G401 (cell line): ENCODE measurements around the gene MXD1. TPM values are rescaled to one million over a fixed set of nuclear protein-coding genes. Genes with fewer than 3 reads are reported as not detected.

Source experiments
- DNase-seq: peaks from one replicate; pipeline ENCODE4 v3.0.0-alpha.2; 2015; ENCODE audit warnings: low spot score
- in situ Hi-C: cut with HindIII; loops from 2 replicates; pipeline ENCODE4 v1.10.0; 2016; ENCODE audit warnings: low sequenced_read_pairs, mixed read lengths
- total RNA-seq: library from RNA; depleted of rRNA; stranded (reverse); fragments of >200 nt; shearing (Covaris generic); gene quantifications from 2 replicates; pipeline ENCODE4 v1.2.3, GENCODE V29; 2014

Gene MXD1
- total RNA-seq, 1 experiment from 2014 or later: 5.2 TPM

DNA sequence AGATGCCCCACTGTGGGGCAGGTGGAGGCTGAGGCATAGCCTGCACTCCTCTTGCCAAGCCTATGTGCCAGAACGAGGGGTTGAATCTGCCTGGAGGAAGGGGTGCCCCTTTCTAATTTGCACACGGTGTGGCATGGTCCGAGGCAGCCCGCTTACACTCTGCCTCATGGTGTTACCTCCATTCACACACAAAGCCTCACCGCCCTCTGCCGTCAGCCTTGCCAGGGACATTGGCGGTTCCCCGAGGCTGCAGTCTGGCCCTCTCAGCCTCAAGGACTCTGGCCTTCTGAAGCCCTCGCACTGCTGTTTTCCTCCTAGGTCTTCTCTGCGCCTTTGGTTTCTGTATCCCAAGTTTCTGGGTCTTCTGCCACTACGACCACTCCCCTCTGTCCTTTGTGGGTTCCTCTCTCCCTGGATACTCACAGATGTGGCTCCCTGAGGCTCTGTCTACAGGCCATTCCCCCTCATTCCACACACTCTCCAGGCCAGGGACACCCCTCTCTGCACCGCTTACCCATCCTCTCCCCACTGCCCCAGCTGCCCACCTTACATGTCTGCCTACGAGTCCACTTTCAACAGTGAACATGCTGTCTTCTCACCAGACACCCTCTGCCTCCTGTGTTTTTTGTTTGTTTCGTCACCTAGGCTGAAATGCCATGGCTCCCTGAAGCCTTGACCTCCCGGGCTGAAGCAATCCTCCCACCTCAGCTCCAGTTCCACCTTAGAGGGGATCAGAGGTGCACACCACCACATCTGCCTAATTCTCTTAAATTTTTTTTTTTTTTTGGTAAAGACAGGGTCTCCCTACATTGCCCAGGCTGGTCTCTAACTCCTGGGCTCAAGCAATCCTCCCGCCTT lies 54.4 kb downstream of the MXD1 start:
- DNase-seq: no peak
- in situ Hi-C loops: no loop called here

DNA sequence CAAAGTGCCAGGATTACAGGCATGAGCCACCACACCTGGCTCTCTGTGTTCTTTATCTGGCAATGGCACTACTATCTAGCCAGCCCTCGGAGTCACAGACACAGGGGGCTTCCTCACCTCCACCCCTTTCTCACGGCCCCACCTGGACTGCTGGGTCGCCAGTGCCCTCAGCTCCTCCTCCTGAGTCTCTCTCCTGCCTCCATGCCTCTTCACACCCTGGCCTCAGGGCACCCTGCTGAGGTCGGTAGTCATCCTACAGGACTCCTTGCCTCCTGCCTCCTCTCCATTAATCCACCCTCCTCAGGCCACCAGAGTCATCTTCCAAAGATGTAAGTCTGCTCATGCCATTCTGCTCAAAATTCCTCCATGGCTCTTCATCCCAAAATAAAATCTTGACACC lies 55.1 kb downstream of the MXD1 start:
- in situ Hi-C loops: no loop called here
- no peak for DNase-seq

DNA sequence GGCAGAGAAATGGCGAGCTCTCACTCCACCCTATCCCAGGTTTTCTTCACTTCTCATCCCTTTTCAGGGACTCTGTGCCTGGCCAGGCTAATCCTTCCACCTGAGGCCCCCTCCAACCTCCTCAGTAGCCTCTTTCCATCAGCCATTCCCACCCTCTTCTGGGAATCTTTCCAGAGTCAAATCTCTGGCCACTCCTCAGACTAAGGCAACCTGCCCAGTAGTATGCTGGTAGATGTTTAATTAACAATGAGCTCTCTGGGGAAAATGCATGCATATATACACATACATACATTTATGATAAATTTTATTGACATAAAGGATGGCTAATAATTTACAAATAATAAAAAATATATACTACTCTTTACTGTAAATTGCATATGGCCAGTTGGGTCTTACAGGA lies 57.9 kb downstream of the MXD1 start:
- no peak for DNase-seq
- in situ Hi-C loops: no loop called here

DNA sequence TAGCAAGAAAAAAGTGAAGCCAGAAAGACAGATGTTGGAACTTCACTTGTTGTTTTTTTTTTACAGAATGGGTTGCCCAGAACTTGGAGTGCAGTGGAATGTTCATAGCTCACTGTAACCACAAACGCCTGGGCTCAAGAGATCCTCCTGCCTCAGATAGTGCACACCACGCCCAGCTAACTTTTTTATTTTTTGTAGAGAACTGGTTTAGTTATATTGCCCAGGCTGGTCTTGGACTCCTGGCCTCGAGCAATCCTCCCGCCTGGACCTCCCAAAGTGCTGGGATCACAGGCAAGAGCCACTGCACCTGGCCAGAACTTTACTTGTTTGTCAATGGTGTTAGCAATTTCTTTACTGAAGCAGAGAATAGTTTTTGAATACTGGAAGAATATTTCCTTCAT lies 58.4 kb downstream of the MXD1 start:
- in situ Hi-C loops: no loop called here
- no peak for DNase-seq

DNA sequence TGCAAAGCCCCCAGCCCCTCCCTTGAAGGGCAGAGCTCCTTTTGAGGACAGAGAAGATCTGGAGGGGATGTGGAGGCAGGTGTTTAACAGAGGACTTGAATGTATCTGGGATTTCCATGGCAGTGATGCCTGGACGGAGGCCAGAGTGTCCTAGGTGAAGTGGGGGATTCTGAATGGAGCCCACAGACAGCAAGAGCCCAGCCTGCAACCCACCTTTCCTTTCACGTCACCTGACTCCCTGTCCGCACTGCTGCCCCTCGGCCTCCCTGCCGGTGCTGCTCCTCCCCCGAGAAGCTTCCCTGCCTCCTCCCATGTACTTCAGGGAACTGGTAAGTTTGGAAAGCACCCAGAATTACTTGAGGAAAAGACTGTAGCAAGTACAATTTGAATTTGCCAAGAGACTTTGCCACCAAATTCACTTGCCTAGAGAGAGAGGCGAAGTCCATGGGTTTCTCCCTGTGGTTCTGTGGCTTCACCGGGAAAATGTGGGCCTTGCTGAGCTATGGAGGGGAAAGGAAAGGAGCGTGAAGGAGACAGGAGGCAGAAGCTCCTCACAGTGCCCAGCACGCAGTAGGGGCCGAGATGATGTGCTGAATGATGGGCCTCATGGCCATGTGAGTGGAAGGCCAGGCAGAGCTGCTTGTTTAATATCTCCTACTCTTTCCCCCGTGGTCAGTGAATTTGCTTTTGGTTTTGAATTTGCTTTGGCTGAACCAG lies 60.4 kb downstream of the MXD1 start:
- in situ Hi-C loops: no loop called here
- DNase-seq: no peak

DNA sequence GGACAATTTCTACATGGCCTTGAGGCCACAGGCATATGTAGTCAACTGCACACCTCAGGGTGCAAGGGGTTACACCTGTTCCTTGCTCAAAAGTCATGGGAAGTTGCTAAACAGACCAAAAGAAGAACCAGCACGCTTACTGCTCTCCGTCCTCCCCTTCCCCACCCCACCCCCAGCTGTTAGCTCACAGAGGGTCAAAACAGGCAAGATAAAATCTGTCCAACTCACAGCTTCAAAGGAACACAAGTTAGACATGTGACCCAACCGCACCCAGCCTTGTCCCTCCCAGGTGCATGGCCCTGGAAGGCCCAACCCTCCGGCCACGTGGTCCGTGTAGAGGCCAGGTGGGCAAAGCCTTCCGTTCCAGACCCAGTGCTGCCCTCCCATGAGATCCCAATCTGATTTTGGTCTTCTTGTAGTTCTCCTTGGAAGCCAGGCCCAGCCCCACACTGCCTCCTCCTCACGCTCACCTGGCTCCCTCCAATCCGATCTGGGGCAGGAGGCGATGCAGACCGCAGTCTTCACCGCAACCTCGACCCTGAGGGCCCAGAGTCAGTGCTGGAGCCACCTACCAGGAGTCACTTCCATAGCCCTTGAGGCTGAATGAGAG lies 61.0 kb downstream of the MXD1 start:
- no peak for DNase-seq
- in situ Hi-C loops: no loop called here

DNA sequence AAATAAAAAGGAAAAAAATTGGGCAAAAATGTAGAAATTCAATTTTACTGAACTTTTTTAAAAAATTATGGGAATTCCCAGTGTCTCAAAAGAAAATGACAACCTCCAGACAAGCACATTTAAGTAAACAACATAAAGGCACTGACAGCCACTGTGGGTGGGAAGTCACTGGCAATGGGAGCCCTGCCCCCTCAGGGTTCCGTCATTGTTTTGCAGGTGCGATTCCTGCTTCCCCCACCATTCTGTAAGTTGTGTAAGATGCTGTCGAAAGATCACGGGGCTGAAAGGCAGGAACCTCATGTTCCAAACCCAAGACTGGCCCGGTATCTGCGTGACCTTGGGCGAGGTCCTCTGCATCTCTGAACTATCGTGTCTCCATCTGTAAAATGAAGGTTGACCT lies 62.3 kb downstream of the MXD1 start:
- in situ Hi-C loops: no loop called here
- DNase-seq: no peak

DNA sequence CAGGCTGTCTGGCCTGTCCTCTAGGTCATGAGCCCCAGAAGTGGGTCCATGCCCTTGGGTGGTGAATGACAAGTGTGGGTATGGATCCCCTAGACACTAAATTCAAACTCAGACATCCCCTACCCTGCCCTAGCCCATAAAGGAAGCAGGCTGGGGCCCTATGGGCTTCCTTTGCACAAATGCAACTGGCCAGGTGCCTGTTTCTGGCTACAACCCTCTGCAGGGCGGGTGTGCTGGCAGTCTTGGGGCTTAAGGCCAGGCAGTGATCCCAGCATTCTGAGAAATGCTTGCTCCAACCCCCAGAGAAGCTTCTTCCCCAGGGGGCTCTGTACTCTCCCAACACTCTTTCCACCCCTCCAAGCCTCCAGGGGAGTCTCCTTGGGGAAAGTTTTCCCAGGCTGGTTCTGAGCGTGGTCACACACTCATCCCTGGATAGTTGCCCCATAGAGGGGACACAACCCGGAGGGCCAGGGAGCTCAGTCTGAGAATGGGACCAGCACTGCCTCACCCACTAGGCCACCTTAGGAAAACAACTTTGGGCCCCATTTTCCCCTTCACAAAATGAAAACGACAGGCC lies 63.1 kb downstream of the MXD1 start:
- in situ Hi-C loops: no loop called here
- DNase-seq: no peak

DNA sequence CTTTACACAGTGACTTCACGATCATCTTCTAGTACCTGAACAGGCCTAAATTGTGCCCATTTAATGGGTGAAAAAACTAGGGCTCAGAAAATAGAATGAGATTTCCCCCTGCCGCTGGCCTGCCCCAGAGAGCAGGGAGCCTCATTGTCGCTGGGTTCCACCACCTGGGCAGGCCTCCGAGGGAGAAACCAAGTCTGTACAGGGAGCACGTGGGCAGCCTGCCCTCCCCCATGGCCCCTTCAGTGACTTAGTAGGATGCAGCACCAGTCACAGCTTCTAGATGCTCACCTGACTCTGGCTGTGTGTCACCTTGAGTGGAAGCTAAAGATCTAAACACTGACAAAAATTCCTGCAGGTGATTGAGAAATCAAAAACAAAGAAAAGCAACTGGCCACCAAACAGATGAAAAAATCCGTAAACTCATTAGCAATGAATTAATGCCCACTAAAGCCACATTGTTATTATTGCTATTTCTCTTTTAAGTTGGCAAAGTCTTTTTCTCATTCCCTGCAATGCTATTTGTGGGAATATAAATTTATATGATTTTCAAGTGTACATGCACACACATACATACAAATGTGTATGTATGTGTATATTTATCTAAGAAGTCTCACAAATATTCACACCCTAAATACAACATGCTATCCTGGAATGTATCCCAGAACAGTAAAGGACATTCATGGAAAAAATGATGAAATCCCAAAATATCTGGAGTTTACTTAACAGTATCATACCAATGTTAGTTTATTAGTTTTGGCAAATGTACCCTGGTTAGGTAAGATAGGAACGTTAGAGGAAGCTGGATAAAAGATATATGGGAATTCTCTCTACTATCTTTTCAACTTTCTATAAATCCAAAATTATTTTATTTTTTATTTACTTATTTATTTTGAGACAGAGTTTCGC lies 65.2 kb downstream of the MXD1 start:
- DNase-seq: no peak
- in situ Hi-C loops: no loop called here

DNA sequence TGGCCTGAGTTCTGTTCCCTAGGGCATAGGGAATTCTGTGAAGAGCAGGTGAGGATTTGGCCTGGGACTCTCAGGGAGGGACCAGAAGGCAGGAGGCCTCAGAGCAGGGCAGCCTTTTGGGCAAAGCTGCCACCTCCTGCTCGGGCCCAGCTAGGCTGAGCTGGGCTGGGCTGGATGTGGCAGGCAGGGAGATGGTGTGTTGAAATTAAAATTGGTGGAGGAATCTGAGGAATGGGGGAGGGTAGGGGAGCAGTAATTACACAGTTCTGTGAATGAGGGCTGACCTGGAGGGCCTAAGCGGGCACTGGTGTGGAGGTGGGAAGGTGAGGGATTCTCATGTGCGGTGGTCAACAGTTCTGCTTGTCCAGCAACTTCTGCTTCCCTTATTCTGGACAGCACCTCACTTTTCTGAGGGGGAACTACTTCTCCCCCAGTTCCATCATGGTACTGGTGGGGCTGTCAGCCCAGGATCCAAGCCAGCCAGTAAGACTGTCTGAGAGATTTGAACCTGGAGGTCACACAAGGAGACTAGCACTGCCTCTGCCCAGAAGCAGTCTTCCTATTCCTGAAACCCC lies 68.6 kb downstream of the MXD1 start:
- in situ Hi-C loops: no loop called here
- no peak for DNase-seq

DNA sequence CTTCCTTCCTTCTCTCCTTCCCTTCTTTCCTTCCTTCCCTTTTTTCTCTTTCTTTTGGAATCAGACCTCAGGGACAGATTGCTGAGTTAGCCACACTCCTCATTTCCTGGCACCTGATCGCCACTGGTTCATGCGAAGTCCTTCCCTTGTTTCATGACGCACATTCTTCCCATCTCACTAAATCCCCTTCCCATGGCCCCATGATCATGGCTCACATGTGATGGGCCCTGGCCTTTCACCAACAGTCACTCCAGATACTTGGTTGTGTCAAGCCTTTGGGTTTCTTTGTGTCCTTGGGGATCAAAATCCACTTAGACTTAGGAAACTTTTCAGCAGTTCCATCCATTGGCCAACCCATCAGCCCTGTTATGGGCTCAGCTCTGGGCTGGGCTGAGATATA lies 70.3 kb downstream of the MXD1 start:
- DNase-seq: no peak
- in situ Hi-C loops: no loop called here

DNA sequence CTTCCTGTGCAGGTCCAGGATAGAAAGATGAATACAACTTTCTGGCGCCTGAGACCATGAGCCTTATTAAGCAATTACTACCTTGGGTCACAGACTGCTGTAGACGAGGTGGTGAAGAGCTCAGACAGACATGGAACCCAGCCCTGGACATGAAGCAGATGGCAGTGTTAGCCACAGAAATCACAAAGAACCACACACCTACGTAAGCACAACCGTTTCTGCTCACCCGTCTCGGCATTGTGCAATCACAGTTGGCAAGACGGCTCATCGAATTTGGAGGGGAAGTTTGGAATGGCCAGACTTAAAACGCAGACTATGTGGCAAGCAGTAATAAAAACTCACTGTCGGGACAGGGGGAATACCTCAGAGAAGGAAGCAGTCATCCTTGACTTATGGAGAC lies 70.8 kb downstream of the MXD1 start:
- DNase-seq: no peak
- in situ Hi-C loops: no loop called here

DNA sequence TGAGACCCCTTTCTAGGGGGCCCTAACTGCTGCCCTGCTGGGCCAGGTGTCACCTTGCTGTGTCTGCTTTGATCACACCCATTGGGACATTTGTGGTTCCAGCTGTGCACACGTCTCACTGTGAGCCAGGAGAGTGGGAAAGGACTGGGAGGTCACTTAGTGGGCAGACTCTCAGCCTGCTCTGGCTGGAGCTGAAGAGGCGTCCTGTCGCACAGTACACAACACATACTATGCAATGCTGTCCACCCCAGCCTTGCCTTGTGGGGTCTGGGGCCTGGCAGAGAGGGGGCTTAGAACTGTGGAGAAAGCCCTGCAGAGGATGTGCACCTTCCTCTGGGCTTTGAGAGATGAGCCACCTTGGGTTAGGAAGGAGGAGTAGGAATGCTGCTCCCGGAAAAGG lies 71.8 kb downstream of the MXD1 start:
- in situ Hi-C loops: no loop called here
- DNase-seq: no peak

DNA sequence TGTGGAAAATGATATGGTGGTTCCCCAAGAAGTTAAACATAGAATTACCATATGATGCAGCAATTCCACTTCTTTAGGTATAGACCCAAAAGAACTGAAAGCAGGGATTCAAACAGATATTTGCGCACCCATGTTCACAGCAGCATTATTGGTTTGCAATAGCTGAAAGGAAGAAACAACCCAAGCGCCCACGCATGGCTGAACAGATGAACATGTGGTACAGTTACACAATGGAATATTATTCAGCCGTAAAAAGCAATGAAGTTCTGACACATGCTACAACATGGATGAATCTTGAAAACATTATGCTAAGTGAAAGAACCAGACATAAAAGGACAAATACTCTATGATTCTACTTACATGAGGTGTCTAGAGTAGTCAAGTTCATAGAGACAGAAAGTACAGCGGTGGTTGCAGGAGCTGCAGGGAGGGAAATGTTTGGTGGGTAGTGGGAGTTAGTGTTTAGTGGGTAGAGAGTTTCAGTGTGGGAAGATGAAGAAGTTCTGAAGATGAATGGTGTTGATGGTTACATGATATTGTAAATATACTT lies 73.3 kb downstream of the MXD1 start:
- DNase-seq: no peak
- in situ Hi-C loops: no loop called here

DNA sequence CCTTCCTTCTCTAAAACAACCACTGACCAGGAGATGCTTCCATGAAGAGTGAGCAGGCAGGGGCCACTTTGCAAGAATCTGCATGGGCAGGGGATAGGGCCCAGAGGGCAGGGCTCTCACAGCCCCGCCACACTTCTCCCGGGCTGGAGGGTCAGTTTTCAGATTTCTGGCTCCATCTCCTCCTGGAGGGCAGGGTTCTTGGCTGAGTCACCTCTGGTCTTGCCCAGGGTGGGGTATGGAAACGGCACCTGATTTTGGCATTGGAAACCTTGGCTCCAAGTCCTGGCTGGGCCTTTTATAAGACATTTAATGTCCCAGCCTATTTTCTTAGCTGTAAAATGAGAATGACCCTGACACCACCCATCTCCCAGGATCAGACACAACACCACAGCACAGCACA lies 74.1 kb downstream of the MXD1 start:
- in situ Hi-C loops: no loop called here
- DNase-seq: no peak

DNA sequence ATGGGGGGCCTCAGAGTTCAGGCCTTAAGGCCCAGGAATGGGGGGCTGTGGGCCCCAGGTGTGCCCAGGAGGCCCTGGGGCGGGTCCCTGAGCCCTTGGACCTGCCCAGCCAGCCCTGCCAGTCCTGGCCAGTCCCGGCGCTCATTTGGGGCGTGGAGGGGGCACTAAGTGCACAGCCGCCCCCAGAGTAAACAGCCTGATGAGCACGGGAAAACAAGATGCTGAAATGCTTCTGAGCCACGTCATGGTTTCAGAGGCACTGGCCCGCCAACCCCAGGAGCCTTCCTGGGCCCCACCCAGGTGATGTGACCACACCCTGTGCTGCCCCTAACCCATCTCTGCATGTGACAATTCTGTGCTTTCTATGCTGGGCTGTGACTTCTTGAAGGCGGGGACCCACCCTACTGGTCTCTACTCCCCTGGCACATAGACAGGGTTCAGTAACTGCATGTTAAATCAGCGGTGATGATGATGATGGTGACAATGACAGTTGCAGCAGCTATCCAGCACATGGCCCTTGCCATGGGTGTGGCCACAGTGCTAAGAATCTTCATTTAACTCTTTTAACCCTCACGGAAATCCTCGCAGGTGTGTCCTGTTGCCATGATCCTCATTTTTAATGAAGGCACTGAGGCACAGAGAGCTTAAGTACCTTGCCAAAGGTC lies 74.7 kb downstream of the MXD1 start:
- no peak for DNase-seq
- in situ Hi-C loops: no loop called here
